GM23248 (cell line): ENCODE results near the gene MTMR2.

Experiments used
- EZH2 ChIP-seq: fragments of 200-600 bp; sonication (generic); IDR thresholded peaks from 2 replicates; pipeline ENCODE4 v1.6.1; 2018; ENCODE audit warnings: antibody characterized with exemption, mild to moderate bottlenecking; ENCODE audit not compliant: insufficient read depth, poor library complexity, severe bottlenecking
- EZH2phosphoT487 ChIP-seq: fragments of 200-600 bp; sonication (generic); IDR thresholded peaks from 2 replicates; pipeline ENCODE4 v1.6.1; 2018; ENCODE audit warnings: antibody characterized with exemption, moderate library complexity, mild to moderate bottlenecking, low read depth; ENCODE audit not compliant: insufficient read depth

- TF ChIP-seq EZH2 = no peak
- TF ChIP-seq EZH2phosphoT487 = no peak
Observed at GRCh38 chr11:95913830-95914615, 9.9 kb downstream of the MTMR2 start.
